Measurements from ENCODE around the gene FYCO1.

FYCO1 gene

GRCh38 chr3:45952456-45952855 is 43.2 kb downstream of the FYCO1 start:
- Histone ChIP-seq H3K36me3 (ENCODE audit: control insufficient read depth, insufficient read depth, low read length) (peaks cover 27% of the 10 kb centered on the region), H3K27me3 (ENCODE audit: control insufficient read depth, insufficient read depth, low read length) (no peaks in the 10 kb centered on the region), H3K4me3 (ENCODE audit: low read length) (no peak overlapping the region), H3K9ac (ENCODE audit: low read length) (no peak overlapping the region), H3K4me1 (ENCODE audit: control insufficient read depth, insufficient read depth, low read length) (no peaks in the 10 kb centered on the region), H3K9me3 (ENCODE audit: control insufficient read depth, low read length) (no peaks in the 10 kb centered on the region)

- Histone ChIP-seq H3K4me1 (ENCODE audit: control insufficient read depth, insufficient read depth, low read length) (no peaks in the 10 kb centered on the region), H3K4me3 (ENCODE audit: low read length) (no peak overlapping the region), H3K9ac (ENCODE audit: low read length) (no peak overlapping the region), H3K36me3 (ENCODE audit: control insufficient read depth, insufficient read depth, low read length) (peaks cover 27% of the 10 kb centered on the region), H3K27me3 (ENCODE audit: control insufficient read depth, insufficient read depth, low read length) (no peaks in the 10 kb centered on the region), H3K9me3 (ENCODE audit: control insufficient read depth, low read length) (no peaks in the 10 kb centered on the region)
Observed at GRCh38 chr3:45951946-45952345, 43.7 kb downstream of the FYCO1 start.

- H3K36me3 ChIP-seq (ENCODE audit: control insufficient read depth, insufficient read depth, low read length), result peaks cover 27% of the 10 kb centered on the region
- no peak overlapping the region for H3K9ac ChIP-seq (ENCODE audit: low read length)
- H3K4me3 ChIP-seq (ENCODE audit: low read length), result no peak overlapping the region
Observed at GRCh38 chr3:45950686-45951600, 44.7 kb downstream of the FYCO1 start.

GRCh38 chr3:45950131-45950530 is 45.5 kb downstream of the FYCO1 start:
- Histone ChIP-seq H3K4me3 (ENCODE audit: low read length) (no peak overlapping the region), H3K9ac (ENCODE audit: low read length) (no peak overlapping the region), H3K27me3 (ENCODE audit: control insufficient read depth, insufficient read depth, low read length) (no peaks in the 10 kb centered on the region), H3K9me3 (ENCODE audit: control insufficient read depth, low read length) (no peaks in the 10 kb centered on the region), H3K36me3 (ENCODE audit: control insufficient read depth, insufficient read depth, low read length) (peaks cover 25% of the 10 kb centered on the region), H3K4me1 (ENCODE audit: control insufficient read depth, insufficient read depth, low read length) (no peaks in the 10 kb centered on the region)

More at GRCh38 chr3:45950686-45951600, 44.7 kb downstream of the FYCO1 start:
- Histone ChIP-seq H3K27me3 (ENCODE audit: control insufficient read depth, insufficient read depth, low read length) (no peaks in the 10 kb centered on the region), H3K4me1 (ENCODE audit: control insufficient read depth, insufficient read depth, low read length) (no peaks in the 10 kb centered on the region), H3K9me3 (ENCODE audit: control insufficient read depth, low read length) (no peaks in the 10 kb centered on the region)

GRCh38 chr3:45949432-45949831 is 46.2 kb downstream of the FYCO1 start:
- H3K4me3 ChIP-seq (ENCODE audit: low read length), result no peak overlapping the region
- no peaks in the 10 kb centered on the region for H3K27me3 ChIP-seq (ENCODE audit: control insufficient read depth, insufficient read depth, low read length)
- no peaks in the 10 kb centered on the region for H3K4me1 ChIP-seq (ENCODE audit: control insufficient read depth, insufficient read depth, low read length)
- peaks cover 18% of the 10 kb centered on the region for H3K36me3 ChIP-seq (ENCODE audit: control insufficient read depth, insufficient read depth, low read length)
- H3K9me3 ChIP-seq (ENCODE audit: control insufficient read depth, low read length), result no peaks in the 10 kb centered on the region
- no peak overlapping the region for H3K9ac ChIP-seq (ENCODE audit: low read length)

- Histone ChIP-seq H3K4me1 (ENCODE audit: control insufficient read depth, insufficient read depth, low read length) (no peaks in the 10 kb centered on the region), H3K9me3 (ENCODE audit: control insufficient read depth, low read length) (no peaks in the 10 kb centered on the region), H3K27me3 (ENCODE audit: control insufficient read depth, insufficient read depth, low read length) (no peaks in the 10 kb centered on the region), H3K36me3 (ENCODE audit: control insufficient read depth, insufficient read depth, low read length) (peaks cover 13% of the 10 kb centered on the region), H3K9ac (ENCODE audit: low read length) (no peak overlapping the region), H3K4me3 (ENCODE audit: low read length) (no peak overlapping the region)
Observed at GRCh38 chr3:45948881-45949280, 46.7 kb downstream of the FYCO1 start.

GRCh38 chr3:45948311-45948781 is 47.3 kb downstream of the FYCO1 start:
- no peaks in the 10 kb centered on the region for H3K9me3 ChIP-seq (ENCODE audit: control insufficient read depth, low read length)
- no peaks in the 10 kb centered on the region for H3K27me3 ChIP-seq (ENCODE audit: control insufficient read depth, insufficient read depth, low read length)
- no peak overlapping the region for H3K4me3 ChIP-seq (ENCODE audit: low read length)
- H3K9ac ChIP-seq (ENCODE audit: low read length), result no peak overlapping the region
- peaks cover 11% of the 10 kb centered on the region for H3K36me3 ChIP-seq (ENCODE audit: control insufficient read depth, insufficient read depth, low read length)
- no peaks in the 10 kb centered on the region for H3K4me1 ChIP-seq (ENCODE audit: control insufficient read depth, insufficient read depth, low read length)

GRCh38 chr3:45947361-45947760 is 48.3 kb downstream of the FYCO1 start:
- H3K27me3 ChIP-seq (ENCODE audit: control insufficient read depth, insufficient read depth, low read length), result no peaks in the 10 kb centered on the region
- H3K4me3 ChIP-seq (ENCODE audit: low read length), result no peak overlapping the region
- no peak overlapping the region for H3K9ac ChIP-seq (ENCODE audit: low read length)
- H3K4me1 ChIP-seq (ENCODE audit: control insufficient read depth, insufficient read depth, low read length), result no peaks in the 10 kb centered on the region
- H3K9me3 ChIP-seq (ENCODE audit: control insufficient read depth, low read length), result no peaks in the 10 kb centered on the region
- peaks cover 11% of the 10 kb centered on the region for H3K36me3 ChIP-seq (ENCODE audit: control insufficient read depth, insufficient read depth, low read length)

- Histone ChIP-seq H3K9ac (ENCODE audit: low read length) (no peak overlapping the region), H3K4me1 (ENCODE audit: control insufficient read depth, insufficient read depth, low read length) (no peaks in the 10 kb centered on the region), H3K9me3 (ENCODE audit: control insufficient read depth, low read length) (no peaks in the 10 kb centered on the region), H3K36me3 (ENCODE audit: control insufficient read depth, insufficient read depth, low read length) (peaks cover 11% of the 10 kb centered on the region), H3K4me3 (ENCODE audit: low read length) (no peak overlapping the region), H3K27me3 (ENCODE audit: control insufficient read depth, insufficient read depth, low read length) (no peaks in the 10 kb centered on the region)
Observed at GRCh38 chr3:45946875-45947274, 48.7 kb downstream of the FYCO1 start.

GRCh38 chr3:45946307-45946706 is 49.3 kb downstream of the FYCO1 start:
- no peaks in the 10 kb centered on the region for H3K27me3 ChIP-seq (ENCODE audit: control insufficient read depth, insufficient read depth, low read length)
- peaks cover 6% of the 10 kb centered on the region for H3K36me3 ChIP-seq (ENCODE audit: control insufficient read depth, insufficient read depth, low read length)
- no peaks in the 10 kb centered on the region for H3K9me3 ChIP-seq (ENCODE audit: control insufficient read depth, low read length)
- no peak overlapping the region for H3K4me3 ChIP-seq (ENCODE audit: low read length)
- no peaks in the 10 kb centered on the region for H3K4me1 ChIP-seq (ENCODE audit: control insufficient read depth, insufficient read depth, low read length)
- H3K9ac ChIP-seq (ENCODE audit: low read length), result no peak overlapping the region

GRCh38 chr3:45944830-45945620 is 50.6 kb downstream of the FYCO1 start:
- no peaks in the 10 kb centered on the region for H3K36me3 ChIP-seq (ENCODE audit: control insufficient read depth, insufficient read depth, low read length)
- no peak overlapping the region for H3K9ac ChIP-seq (ENCODE audit: low read length)
- no peaks in the 10 kb centered on the region for H3K4me1 ChIP-seq (ENCODE audit: control insufficient read depth, insufficient read depth, low read length)
- no peak overlapping the region for H3K4me3 ChIP-seq (ENCODE audit: low read length)
- H3K9me3 ChIP-seq (ENCODE audit: control insufficient read depth, low read length), result no peaks in the 10 kb centered on the region
- H3K27me3 ChIP-seq (ENCODE audit: control insufficient read depth, insufficient read depth, low read length), result no peaks in the 10 kb centered on the region

- no peak within 1 kb of the TSS for H3K9ac ChIP-seq (ENCODE audit: low read length)
Observed at GRCh38 chr3:45943207-45943846, 52.3 kb downstream of the FYCO1 start, which contains the start of gene CXCR6. Gene CXCR6, plus strand, starts transcription at chr3:45943464. Its CDS starts 3,018 bp downstream, at chr3:45946482.

More at GRCh38 chr3:45943207-45943846, 52.3 kb downstream of the FYCO1 start, which contains the start of gene CXCR6:
- Histone ChIP-seq H3K4me1 (ENCODE audit: control insufficient read depth, insufficient read depth, low read length) (peaks cover 3% of the 10 kb centered on the region), H3K4me3 (ENCODE audit: low read length) (no peak within 1 kb of the TSS), H3K27me3 (ENCODE audit: control insufficient read depth, insufficient read depth, low read length) (no peaks in the 10 kb centered on the region), H3K9me3 (ENCODE audit: control insufficient read depth, low read length) (no peaks in the 10 kb centered on the region), H3K36me3 (ENCODE audit: control insufficient read depth, insufficient read depth, low read length) (no peaks in the 10 kb centered on the region)

Measured in mucosa of stomach (tissue), 1 donor.